Ramos (cell line): Measurements from ENCODE around the gene PRUNE2.
"Not testable (repeated sequence)": the region's sequence is repeated elsewhere in the genome, so short reads cannot be mapped to it uniquely, and the experiment has no call there.

ENCODE experiments used
- in situ Hi-C: fragments of 300-500 bp; cut with MboI; formaldehyde crosslinking; loops from one replicate; pipeline ENCODE4 v1.14.3; 2022; ENCODE audit warnings: low sequenced_read_pairs; ENCODE audit not compliant: unreplicated experiment

Gene PRUNE2

GRCh38 chr9:76751001-76751400 lies 154.9 kb downstream of the PRUNE2 start:
- in situ Hi-C loops = no loop called here

- in situ Hi-C loops = no loop called here
These were observed 161.6 kb downstream of the PRUNE2 start for GRCh38 chr9:76744336-76744735.

- in situ Hi-C loops = no loop called here
These were observed 162.0 kb downstream of the PRUNE2 start for GRCh38 chr9:76743931-76744330.

- in situ Hi-C loops = not testable (repeated sequence)
These were observed 163.0 kb downstream of the PRUNE2 start for GRCh38 chr9:76742890-76743289.

- in situ Hi-C loops = no loop called here
These were observed 164.4 kb downstream of the PRUNE2 start for GRCh38 chr9:76741524-76741923.

- in situ Hi-C loops = no loop called here
These were observed 167.5 kb downstream of the PRUNE2 start for GRCh38 chr9:76738402-76738801.

- in situ Hi-C loops = no loop called here
These were observed 168.6 kb downstream of the PRUNE2 start for GRCh38 chr9:76737154-76737902.

- in situ Hi-C loops = no loop called here
These were observed 171.2 kb downstream of the PRUNE2 start for GRCh38 chr9:76734716-76735115.

GRCh38 chr9:76733096-76733495 lies 172.8 kb downstream of the PRUNE2 start:
- in situ Hi-C loops = no loop called here

- in situ Hi-C loops = no loop called here
These were observed 173.5 kb downstream of the PRUNE2 start for GRCh38 chr9:76732341-76732958.

- in situ Hi-C loops = no loop called here
These were observed 175.1 kb downstream of the PRUNE2 start for GRCh38 chr9:76730801-76731200.

- in situ Hi-C loops = no loop called here
These were observed 175.8 kb downstream of the PRUNE2 start for GRCh38 chr9:76729980-76730737.

- in situ Hi-C loops = no loop called here
These were observed 176.8 kb downstream of the PRUNE2 start for GRCh38 chr9:76729116-76729515.

- in situ Hi-C loops = no loop called here
These were observed 180.0 kb downstream of the PRUNE2 start for GRCh38 chr9:76725885-76726284.

GRCh38 chr9:76725011-76725546 lies 180.8 kb downstream of the PRUNE2 start:
- in situ Hi-C loops = no loop called here

GRCh38 chr9:76720245-76720644 lies 185.7 kb downstream of the PRUNE2 start:
- in situ Hi-C loops = no loop called here

- in situ Hi-C loops = no loop called here
These were observed 187.7 kb downstream of the PRUNE2 start for GRCh38 chr9:76718166-76718565.

GRCh38 chr9:76717613-76718012 lies 188.3 kb downstream of the PRUNE2 start:
- in situ Hi-C loops = no loop called here

- in situ Hi-C loops = no loop called here
These were observed 188.7 kb downstream of the PRUNE2 start for GRCh38 chr9:76717176-76717575.

- in situ Hi-C loops = no loop called here
These were observed 189.7 kb downstream of the PRUNE2 start for GRCh38 chr9:76716085-76716672.

GRCh38 chr9:76713381-76713780 lies 192.5 kb downstream of the PRUNE2 start:
- in situ Hi-C loops = no loop called here
